Thyroid gland (tissue), 4 donors: ENCODE measurements around the gene LILRB1. TPM values are rescaled to one million over a fixed set of nuclear protein-coding genes. Genes with fewer than 3 reads are reported as not detected.

ENCODE experiments used
- DNase-seq, 2 donors: peaks; one replicate each; pipeline ENCODE4 v3.0.0-alpha.2; 2019
- H3K27ac ChIP-seq, 3 donors: fragments of 200-600 bp; sonication (generic); 1 replicate in 2 of 3; 2 replicates in 1 of 3; pipeline ENCODE4 v1.5.1; 2016 to 2019; ENCODE audit warnings: mild to moderate bottlenecking in 1 of 3, moderate library complexity in 1 of 3
- H3K27me3 ChIP-seq: fragments of 200-600 bp; sonication (generic); one replicate; pipeline ENCODE4 v1.5.1; 2019
- H3K36me3 ChIP-seq, 2 donors: fragments of 200-600 bp; sonication (generic); one replicate each; pipeline ENCODE4 v1.5.1; 2016 to 2019
- H3K4me1 ChIP-seq, 2 donors: fragments of 200-600 bp; sonication (generic); one replicate each; pipeline ENCODE4 v1.5.1; 2017 to 2019
- H3K4me3 ChIP-seq, 3 donors: fragments of 200-600 bp; sonication (generic); replicated peaks in 1 of 3; 1 replicate in 2 of 3; 2 replicates in 1 of 3; pipeline ENCODE4 v1.5.1; 2016; ENCODE audit warnings: mild to moderate bottlenecking in 1 of 3
- H3K9me3 ChIP-seq: fragments of 200-600 bp; sonication (generic); one replicate; pipeline ENCODE4 v1.5.1; 2017
- POLR2A ChIP-seq, 2 donors: fragments of 450-650 bp; IDR thresholded peaks; one replicate each; pipeline ENCODE4 v1.6.1; 2017; ENCODE audit warnings: antibody characterized with exemption in 2 of 2, mild to moderate bottlenecking in 2 of 2, moderate library complexity in 1 of 2
- WGBS, 2 donors: methylation state at CpG; one replicate each; pipeline ENCODE4 v1.1.5; 2017; 5-methylcytosine and 5-hydroxymethylcytosine counted together
- intact Hi-C: fragments of 100-400 bp; cut with DNase I; formaldehyde crosslinking; loops from one replicate; pipeline ENCODE4 v1.15.1; 2023
- total RNA-seq, 4 donors: library from RNA; depleted of rRNA; stranded (reverse); fragments of >200 nt; gene quantifications; one replicate each; pipeline ENCODE4 v1.2.3, GENCODE V29; 2016
- TF ChIP-seq, protein P1 (sequence below), 6 experiments: fragments of 200-600 bp in 3 of 6; fragments of 450-650 bp in 3 of 6; sonication (generic) in 3 of 6; IDR thresholded peaks; one replicate each; pipeline ENCODE4 v1.5.1; 2016 to 2019; ENCODE audit warnings: antibody characterized with exemption in 6 of 6, mild to moderate bottlenecking in 2 of 6, inconsistent platforms in 1 of 6, moderate library complexity in 1 of 6

Gene LILRB1
- total RNA-seq, 4 donors from 2014 or later: 0.13 to 1.5 (median 0.44) TPM

DNA sequence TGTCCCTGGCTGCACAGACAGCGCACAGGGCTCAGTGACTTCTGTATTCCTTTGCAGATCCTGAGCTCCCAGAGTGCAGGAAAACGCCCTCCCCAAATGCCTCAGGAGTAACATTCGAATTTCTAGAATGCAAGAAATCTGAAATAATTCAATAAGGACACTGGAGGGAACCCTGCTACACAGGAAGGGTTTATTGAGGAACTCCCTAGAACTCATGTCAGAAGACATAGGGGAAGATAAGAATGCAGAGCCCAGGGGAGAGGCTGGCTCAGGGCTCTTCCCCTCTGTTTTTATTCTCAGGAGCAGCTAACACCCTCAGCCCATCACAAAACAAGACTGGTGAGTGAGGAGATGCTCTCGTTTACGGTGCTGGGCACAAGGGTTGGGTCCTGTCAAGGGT is 30.1 kb upstream of the LILRB1 start:
- intact Hi-C loops: no loop called here
- H3K27ac ChIP-seq: no peak overlapping the region
- no peaks in the 10 kb centered on the region for H3K36me3 ChIP-seq
- H3K9me3 ChIP-seq: no peaks in the 10 kb centered on the region
- no peak overlapping the region for H3K4me3 ChIP-seq
- TF ChIP-seq, protein P1, sequence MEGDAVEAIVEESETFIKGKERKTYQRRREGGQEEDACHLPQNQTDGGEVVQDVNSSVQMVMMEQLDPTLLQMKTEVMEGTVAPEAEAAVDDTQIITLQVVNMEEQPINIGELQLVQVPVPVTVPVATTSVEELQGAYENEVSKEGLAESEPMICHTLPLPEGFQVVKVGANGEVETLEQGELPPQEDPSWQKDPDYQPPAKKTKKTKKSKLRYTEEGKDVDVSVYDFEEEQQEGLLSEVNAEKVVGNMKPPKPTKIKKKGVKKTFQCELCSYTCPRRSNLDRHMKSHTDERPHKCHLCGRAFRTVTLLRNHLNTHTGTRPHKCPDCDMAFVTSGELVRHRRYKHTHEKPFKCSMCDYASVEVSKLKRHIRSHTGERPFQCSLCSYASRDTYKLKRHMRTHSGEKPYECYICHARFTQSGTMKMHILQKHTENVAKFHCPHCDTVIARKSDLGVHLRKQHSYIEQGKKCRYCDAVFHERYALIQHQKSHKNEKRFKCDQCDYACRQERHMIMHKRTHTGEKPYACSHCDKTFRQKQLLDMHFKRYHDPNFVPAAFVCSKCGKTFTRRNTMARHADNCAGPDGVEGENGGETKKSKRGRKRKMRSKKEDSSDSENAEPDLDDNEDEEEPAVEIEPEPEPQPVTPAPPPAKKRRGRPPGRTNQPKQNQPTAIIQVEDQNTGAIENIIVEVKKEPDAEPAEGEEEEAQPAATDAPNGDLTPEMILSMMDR (IDR thresholded peaks at IDR 0.05): no peak
- TF ChIP-seq POLR2A (IDR thresholded peaks at IDR 0.05): no peak
- 51 to 71% methylated on average over 5 of the region's 5 CpGs for WGBS, 2 donors
- DNase-seq: no peak
- no peaks in the 10 kb centered on the region for H3K27me3 ChIP-seq
- no peaks in the 10 kb centered on the region for H3K4me1 ChIP-seq

DNA sequence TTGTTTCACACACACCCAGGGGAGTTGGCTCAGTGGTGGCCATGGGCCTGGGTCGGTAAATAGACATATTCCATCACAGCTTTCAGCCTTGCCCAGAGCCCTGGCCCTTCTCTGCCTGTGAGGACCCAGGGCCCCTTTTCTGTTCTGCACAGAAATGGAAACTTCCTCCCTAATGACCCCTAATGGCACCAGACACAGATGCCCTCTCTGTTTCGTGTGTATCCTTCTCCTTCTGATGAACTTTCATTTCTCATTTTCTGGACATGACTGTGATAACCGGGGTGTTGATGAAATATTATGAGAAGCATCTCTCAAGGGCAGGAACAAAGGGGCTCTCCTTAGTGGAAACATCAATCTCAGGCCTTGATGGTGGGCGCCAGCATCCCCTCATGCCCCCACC is 24.1 kb upstream of the LILRB1 start:
- Histone ChIP-seq H3K9me3 (no peaks in the 10 kb centered on the region), H3K27ac (no peak overlapping the region), H3K36me3 (no peaks in the 10 kb centered on the region), H3K27me3 (no peaks in the 10 kb centered on the region), H3K4me3 (no peak overlapping the region), H3K4me1 (no peaks in the 10 kb centered on the region)
- no peak for DNase-seq
- WGBS, 2 donors: 53 to 58% methylated on average over 3 to 4 of the region's 4 CpGs
- TF ChIP-seq, protein P1 (IDR thresholded peaks at IDR 0.05): no peak
- no peak for TF ChIP-seq POLR2A (IDR thresholded peaks at IDR 0.05)
- intact Hi-C loops: no loop called here

GRCh38 chr19:54606891-54607784 is 23.1 kb upstream of the LILRB1 start:
- no peaks in the 10 kb centered on the region for H3K36me3 ChIP-seq
- 78 to 82% methylated on average over 16 of the region's 16 CpGs for WGBS, 2 donors
- no peaks in the 10 kb centered on the region for H3K27me3 ChIP-seq
- intact Hi-C loops: no loop called here
- no peak overlapping the region for H3K4me3 ChIP-seq
- H3K27ac ChIP-seq: no peak overlapping the region
- DNase-seq: no peak
- H3K9me3 ChIP-seq: no peaks in the 10 kb centered on the region
- H3K4me1 ChIP-seq: no peaks in the 10 kb centered on the region
- TF ChIP-seq POLR2A (IDR thresholded peaks at IDR 0.05): no peak
- TF ChIP-seq, protein P1 (IDR thresholded peaks at IDR 0.05): no peak

DNA sequence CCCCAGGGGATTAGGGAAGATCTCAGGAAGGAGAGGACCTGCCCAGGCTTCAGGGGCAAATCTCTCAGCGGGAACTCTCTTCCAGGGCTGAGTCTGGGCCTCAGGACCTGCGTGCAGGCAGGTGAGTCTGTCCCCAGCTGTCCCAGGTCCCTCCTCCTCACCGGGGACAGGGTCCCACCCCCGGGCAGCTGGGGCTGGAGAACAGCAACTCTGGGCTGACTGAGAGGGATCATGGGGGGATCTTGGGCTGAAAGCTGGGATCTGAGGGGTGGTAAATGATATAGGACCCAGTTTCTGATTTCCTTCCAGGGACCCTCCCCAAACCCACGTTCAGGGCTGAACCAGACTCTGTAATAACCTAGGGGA is 22.5 kb upstream of the LILRB1 start:
- no peaks in the 10 kb centered on the region for H3K4me1 ChIP-seq
- H3K4me3 ChIP-seq: no peak overlapping the region
- no peak for DNase-seq
- no peaks in the 10 kb centered on the region for H3K9me3 ChIP-seq
- TF ChIP-seq POLR2A (IDR thresholded peaks at IDR 0.05): no peak
- TF ChIP-seq, protein P1 (IDR thresholded peaks at IDR 0.05): no peak
- intact Hi-C loops: no loop called here
- H3K27ac ChIP-seq: no peak overlapping the region
- no peaks in the 10 kb centered on the region for H3K36me3 ChIP-seq
- WGBS, 2 donors: 65 to 79% methylated on average over 4 to 5 of the region's 5 CpGs
- H3K27me3 ChIP-seq: no peaks in the 10 kb centered on the region

- intact Hi-C loops: no loop called here
- H3K9me3 ChIP-seq: no peaks in the 10 kb centered on the region
These were observed 22.1 kb upstream of the LILRB1 start for GRCh38 chr19:54608205-54608604.

More at GRCh38 chr19:54608205-54608604, 22.1 kb upstream of the LILRB1 start:
- WGBS, 2 donors: 78 to 86% methylated on average over 6 to 7 of the region's 7 CpGs
- TF ChIP-seq, protein P1 (IDR thresholded peaks at IDR 0.05): no peak
- no peak for TF ChIP-seq POLR2A (IDR thresholded peaks at IDR 0.05)
- DNase-seq: no peak
- Histone ChIP-seq H3K36me3 (no peaks in the 10 kb centered on the region), H3K27me3 (no peaks in the 10 kb centered on the region), H3K4me1 (no peaks in the 10 kb centered on the region), H3K27ac (no peak overlapping the region), H3K4me3 (no peak overlapping the region)
